Activated gamma-delta T cell treated with anti-CD3 and anti-CD28 coated beads, Interleukin-2, amount 50 U/mL, for 16 hours (primary cell): ENCODE data around the gene PGBD1.
"Not testable (repeated sequence)": the region's sequence is repeated elsewhere in the genome, so short reads cannot be mapped to it uniquely, and the experiment has no call there.

Source experiments
- DNase-seq: peaks from one replicate; pipeline ENCODE4 v3.0.0-alpha.2; 2020; ENCODE audit warnings: low read depth

Gene PGBD1

DNA sequence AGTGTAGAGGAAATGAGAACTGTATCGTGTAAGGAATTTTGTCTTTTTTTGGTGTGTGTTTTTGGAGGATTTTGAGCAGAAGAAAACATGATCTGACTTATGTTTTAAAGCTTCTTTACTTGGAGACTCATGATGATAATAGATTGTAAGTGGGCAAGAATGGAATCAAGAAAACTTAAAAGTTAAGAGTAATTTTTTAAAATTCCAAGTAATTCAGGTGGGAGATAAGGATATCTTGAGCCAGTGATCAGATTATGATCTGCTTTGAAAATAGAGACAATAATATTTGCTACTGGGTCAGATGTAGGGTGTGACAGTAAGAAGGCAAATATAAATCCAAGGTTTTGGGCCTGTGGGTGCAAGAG, 13.7 kb upstream of the PGBD1 start:
- DNase-seq = no peak

DNA sequence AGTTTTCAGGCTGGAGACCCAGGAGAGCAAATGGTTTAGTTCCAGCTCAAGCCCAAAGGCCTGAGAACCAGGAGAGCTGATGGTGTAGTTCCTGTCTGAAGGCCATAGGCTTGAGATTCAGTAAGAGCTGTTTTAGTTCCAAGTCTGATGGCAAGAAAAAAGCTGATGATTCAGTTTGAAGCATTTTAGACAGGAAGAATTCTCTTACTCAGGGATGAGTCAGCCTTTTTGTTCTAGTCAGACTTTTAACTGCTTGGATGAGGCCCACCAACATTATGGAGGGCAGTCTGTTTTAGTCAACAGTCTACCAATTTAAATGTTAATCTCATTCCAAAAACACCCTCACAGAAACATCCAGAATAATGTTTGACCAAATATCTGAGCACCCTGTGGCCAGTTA, 11.9 kb upstream of the PGBD1 start:
- no peak for DNase-seq

DNA sequence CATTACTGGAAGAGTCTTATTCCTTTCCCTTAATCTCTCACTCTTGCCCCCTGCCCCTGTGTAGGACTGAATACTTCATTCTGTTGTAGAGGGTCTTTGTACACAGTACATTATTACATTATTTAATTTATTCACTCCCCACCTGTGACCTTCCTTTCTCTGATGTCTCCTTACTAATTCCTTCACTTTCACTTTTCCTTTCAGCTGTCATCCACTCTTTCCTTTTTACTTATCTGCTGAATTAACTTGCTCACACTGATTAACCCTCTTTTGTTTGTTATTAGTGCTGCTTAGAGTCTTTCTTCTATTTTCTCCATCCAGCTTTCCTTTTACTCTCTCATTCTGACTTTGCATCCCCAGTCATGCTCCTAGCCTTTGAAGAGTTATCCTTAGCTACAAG, 6.5 kb upstream of the PGBD1 start:
- DNase-seq = no peak

DNA sequence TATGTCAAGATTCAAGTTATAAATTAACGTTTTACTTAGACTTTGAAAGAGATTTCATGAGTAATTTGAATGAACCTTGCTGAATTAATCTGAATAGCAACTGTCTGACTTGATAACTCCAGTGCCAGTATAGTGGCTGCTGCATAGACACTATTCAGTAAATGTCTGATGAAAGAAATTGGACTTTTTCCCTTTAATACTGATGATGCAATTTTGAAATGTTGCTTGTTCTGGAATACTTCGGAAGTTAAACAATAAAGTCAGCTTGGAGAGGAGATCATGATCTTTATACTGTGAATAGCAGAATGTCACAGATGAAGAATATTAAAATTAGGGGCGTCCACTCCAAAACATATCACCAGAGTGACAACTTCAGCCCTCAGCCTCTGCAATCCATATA, 3.6 kb upstream of the PGBD1 start:
- DNase-seq = no peak

DNA sequence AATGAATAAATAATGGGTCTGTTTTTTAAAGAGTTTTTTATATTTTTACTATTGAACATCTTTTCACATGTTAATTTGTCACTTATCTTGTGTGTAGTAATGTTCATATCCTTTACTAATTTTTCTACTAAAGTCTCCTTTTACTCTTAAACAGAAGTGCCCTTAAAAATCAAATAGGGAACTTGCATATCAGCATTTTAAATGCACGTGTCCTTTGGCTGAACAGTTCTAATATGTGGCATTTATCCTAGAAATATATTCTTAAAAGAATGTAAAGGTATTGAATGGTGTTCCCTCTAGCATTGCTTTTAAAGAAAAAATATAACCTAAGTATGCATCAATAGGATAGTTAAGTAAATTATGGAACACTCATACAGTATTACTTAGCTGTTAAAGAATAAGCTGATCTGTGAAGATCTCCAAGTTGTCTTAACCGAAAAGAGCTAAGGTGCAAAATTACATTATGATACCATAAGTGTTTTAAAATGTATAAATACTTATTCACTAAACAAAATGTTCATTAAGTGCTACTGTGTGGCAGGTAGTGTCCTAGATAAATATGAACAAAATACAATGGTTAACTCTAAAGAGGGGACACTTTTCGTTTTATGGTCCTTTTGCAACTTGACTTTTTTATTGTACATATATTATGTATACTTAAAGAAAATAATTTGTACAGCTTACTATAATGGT, 631 bp upstream of the PGBD1 start:
- no peak for DNase-seq

DNA sequence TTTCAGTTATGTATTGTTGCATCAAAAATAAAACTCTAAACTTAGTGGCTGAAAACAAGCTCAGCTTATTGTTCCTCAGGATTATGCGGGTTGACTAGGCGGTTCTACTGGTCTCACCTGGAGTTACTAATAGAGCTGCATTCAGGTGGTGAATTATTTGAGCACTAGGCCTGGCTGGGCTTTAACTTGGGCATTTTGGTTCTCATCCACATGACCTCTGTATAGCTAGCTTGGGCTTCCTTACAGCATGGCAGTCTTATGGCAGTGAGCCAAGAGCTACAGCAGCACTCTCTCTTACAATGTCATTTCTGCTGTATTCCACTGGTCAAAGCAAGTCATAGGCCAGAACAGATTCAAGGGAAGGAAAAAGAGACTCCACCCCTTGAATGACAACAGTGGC, 1.6 kb downstream of the PGBD1 start:
- DNase-seq = no peak

DNA sequence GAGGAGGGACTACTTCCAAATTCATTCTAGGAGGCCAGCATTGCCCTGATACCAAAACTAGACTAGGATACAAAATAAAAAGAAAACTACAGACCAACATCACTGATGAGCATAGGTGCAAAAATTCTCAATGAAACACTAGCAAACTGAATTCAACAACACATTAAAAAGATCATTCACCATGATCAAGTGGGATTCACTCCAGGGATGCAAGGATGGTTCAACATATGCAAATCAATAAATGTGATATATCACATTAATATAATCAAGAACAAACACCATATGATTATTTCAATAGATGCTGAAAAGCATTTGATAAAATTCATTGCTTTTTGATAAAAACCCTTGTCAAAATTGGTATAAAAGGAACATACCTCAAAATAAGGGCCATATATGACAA, 10.2 kb downstream of the PGBD1 start:
- no peak for DNase-seq

DNA sequence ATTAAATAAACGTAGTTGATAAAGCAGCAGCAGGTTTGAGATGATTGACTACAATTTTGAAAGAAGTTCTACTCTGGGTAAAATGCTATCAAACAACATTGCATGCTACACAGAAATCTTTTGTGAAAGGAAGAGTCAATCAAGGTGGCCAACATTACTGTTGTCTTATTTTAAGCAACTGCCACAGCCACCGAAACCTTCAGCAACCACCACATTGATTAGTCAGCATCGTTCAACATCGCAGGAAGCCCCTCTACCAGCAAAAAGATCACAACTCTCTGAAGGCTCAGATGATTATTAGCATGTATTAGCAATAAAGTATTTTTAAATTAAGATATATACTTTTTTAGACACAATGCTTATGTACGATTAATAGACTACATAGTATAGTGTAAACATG, 14.0 kb downstream of the PGBD1 start:
- DNase-seq = no peak

DNA sequence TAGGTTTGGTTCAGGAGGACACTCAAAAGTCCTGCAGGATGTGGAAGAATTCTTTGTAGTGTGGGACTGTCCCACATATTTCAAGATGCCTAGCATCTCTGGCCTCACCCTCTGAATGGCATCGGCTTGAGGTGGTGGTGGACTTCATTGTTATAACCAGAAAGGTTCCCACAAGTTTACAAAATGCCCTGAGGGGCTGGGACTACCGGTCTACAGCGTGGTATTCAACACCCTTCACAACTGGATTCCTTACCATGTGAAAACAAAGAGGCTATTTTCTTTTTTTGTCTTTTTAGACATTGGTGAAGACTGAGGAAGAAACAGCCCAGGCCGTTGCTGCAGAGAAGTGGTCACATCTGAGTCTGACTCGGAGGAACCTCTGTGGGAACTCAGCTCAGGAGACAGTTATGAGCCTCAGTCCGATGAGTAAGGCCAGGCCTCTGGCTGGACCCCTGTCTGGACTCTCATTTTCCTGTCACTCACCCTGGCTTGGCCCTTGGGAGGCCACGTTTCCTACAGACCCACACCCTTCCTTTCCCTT, 15.2 kb downstream of the PGBD1 start:
- no peak for DNase-seq

DNA sequence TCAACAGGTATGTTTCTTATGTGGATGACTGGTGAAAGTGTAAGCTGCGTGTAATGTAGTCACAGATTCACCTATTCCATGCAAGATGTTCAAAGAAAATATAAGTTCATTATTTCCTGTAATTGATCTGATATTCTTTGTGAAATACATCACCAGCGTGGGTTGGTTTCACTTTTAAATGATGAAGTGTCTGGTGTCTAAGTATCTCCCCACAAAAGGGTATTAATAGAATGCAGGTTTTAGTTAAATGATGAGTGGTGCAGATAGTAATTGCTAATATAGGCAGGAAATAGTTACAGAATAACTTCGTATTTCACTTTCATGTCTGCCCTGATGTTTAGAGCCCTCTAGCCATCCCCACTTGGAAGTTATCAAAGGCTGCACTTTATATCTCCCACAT, 22.2 kb downstream of the PGBD1 start:
- DNase-seq = no peak

DNA sequence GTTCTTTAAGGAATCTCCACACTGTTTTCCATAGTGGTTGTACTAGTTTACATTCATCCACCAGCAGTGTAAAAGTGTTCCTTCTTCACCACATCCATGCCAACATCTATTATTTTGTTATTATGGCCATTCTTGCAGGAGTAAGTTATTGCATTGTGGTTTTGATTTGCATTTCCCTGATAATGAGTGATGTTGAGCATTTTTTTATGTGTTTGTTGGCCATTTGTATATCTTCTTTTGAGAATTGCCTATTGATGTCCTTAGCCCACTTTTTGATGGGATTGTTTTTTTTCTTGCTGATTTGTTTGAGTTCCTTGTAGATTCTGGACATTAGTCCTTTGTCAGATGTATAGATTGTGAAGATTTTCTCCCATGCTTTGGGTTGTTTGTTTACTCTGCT, 25.0 kb downstream of the PGBD1 start:
- DNase-seq = not testable (repeated sequence)

DNA sequence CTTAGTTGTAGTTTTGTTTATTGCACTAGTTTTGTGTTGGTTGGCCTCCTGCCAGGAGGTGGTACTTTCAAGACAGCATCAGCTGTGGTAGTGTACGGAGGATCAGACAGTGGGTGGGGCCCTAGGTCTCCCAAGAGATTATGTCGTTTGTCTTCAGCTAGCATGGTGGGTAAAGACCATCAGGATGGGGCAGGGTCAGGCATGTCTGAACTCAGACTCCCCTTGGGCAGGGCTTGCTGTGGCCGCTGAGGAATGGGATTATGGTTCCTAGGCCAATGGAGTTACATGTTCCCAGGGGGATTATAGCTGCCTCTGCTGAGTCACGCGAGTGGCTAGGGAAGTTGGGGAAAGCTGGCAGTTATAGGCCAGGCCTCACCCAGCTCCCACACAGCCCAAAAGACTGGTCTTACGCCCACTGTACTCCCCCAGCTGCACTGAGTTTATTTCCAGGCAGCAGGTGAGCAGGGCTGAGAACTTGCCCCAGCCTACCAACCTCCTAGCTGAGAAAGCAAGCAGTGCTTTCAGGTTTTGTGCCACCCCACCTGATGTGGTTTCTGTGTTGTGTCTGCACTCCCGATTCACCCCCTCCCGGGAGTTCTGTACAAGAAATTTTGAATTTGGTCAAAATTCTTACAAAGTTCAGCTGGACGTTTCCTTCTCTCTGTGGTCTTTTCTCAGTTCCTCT, 29.9 kb downstream of the PGBD1 start:
- DNase-seq = no peak

DNA sequence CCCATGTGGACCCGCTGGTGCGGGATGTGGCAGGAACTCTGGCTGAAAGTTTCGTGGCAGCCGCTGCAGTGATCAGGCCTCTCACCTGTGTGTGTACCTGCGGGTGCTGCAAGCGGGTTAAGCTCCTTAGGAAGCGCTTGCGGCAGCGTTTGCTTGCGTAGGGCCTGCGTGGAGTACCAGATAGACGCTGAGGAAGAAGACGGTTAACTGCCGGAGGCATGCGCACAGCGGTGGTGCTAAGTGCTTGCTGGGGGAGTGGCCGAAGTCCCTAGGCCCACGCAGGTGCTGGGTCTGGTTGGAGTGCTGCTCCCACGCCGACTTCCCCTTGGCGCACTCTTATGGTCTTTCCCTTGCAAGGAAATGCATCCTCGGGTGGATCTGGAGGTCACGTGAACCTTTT, 31.6 kb downstream of the PGBD1 start:
- no peak for DNase-seq

DNA sequence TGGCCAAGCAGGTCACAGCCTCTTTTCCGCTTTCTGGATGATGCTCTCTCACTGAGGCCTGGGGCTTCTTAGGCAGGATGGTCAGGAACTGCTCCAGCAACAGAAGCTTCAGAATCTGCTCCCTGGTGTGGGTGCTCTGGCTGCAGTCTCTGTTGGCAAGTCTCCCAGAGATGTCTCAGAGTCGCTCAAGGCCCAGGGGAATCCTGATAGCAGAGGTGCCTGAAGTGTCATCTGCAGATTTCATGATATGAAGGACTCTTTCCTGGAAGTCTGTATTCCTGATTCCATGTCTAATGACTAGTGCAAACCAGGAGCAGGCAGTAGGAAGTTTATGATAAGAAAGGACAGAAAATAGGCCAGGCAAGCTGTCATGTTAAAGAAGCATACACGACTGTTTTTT, 34.3 kb downstream of the PGBD1 start:
- DNase-seq = no peak

DNA sequence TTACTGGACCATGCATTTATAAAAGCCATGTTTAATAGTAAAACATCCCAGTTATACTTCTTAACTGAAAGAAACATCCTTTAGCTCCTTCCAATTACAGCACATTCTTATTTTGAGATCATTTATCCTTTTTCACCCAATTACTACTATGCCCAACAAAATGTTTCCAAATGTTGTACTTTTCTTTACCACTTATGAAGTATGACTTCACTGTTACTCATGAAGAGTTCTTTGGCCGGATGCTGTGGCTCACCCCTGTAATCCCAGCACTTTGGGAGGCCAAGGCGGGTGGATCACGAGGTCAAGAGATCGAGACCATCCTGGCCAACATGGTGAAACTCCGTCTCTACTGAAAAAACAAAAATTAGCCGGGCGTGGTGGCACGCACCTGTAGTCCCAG, 36.5 kb downstream of the PGBD1 start:
- DNase-seq = not testable (repeated sequence)

DNA sequence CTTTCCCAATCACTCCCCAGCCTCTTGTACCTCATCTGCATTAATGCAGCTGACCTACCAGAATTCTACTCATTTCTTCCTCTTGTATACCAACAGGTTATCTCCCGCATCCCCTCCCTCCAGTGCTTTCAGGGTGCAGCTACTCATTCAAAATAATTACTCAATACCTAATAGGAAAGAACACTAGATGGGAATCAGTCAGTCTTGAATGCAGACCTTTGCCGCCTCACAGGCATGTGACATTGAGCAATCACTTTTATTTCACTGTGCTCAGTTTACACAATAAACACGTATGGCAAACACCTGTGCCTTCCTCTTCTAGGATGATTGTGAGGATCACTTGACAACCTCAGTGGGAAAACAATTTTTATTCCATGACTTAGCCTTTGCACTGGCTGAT, 41.3 kb downstream of the PGBD1 start:
- DNase-seq = no peak

DNA sequence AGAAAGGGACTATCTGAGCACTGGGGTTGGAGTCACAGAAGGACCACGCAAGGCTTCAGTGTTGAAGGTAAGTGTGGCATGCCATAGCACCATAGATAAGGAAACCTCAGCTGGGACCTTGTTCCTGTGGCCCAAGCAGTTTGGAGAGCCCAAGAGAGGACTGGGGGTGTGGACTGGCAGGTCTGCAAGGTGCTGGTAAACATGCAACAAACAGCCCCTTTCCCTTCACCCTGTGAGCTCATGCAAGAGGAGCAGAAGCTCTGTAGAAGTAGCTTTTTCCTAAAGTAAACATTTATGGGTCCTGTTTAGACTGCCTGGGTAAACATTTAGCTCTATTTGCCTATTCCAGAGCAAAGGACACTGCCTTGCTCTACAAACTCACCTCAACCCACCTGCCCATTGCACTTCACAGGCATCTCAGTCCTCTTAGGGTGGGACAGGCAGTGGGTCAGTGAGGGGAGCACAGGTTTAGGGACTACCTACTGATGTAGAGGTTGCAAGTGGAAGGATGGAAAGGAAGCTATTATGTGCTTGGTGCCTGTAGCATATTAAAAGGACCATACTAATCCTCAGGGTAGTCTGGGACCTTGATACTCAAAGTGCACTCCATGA, 42.5 kb downstream of the PGBD1 start:
- DNase-seq = no peak

DNA sequence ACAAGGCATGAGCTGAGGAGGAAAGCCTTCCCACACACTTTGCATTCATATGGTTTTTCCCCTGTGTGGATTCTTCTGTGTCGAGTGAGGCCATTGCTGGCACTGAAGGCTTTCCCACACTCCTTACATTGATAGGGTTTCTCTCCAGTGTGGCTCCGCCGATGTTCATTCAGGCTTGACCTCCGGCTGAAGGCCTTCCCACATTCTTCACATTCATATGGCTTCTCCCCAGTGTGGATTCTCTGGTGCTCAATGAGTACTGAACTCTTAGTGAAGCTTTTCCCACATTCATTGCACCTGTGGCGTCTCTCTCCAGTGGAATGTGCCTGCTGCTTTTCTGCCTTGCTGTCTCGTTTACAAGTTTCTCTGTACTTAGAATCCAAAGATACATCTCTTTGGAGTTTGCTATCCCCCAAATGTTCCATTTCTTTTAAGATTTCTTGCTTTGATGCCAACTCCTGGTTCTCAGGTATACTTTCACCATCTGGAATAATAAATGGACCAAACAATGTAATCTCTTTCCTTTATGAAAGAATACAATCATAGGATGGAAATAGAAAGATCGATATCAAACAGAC, 45.1 kb downstream of the PGBD1 start:
- no peak for DNase-seq

DNA sequence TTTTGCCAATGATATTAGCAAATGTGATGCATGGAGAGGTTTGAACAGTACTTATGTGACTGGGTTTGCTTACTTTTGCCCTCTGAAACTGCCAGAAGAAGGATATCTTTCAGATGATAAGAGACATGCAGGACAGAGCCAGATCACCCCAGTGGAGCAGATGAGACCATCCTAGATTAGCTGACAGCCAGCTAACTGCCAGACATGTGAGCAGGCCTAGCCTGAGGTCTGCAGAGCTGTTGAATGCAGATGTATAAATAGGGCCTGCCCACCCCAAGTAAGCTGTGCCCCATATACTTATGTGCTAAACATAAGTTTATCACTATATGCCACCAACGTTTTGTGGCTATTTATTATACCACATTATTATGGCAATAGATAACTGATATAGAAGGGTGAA, 48.7 kb downstream of the PGBD1 start:
- DNase-seq = no peak

DNA sequence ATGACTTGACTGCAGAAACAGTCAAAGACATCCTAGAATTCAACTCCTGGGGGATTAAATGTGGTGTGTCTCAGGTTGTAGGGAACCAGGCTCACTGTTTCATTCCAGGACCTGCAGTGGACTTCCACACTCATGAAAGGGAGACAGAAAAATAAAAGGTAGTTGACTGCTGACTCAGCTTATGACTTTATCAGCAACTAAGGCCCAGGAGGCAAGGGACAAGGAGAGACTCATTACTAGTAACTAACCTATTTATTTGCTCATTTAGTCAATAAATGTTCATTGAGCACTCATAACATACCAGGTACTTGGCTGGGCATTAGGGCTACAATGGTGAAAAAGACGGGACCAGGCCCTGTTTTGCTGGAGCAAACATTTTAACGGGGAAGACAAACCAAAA, 51.7 kb downstream of the PGBD1 start:
- no peak for DNase-seq

DNA sequence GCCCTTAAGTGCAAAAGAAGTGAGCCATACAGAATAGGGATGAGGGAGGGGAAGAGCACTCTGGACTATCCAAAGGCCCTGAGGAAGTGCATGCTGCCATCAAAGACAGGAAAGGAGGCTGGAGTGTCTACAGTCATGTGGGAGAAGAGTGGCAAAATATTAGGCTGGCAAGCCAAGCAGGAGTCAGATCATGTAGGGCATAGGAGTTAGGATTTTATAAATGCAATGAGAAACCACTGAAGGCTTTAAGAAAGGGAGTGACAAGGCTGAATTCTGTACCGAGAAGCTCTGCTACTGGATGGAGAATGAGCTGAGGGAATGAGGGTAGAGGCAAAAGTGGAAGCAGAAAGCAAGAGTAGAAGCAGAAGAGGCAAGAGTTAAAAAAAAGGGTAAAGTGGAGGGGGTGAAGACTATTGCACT, 52.2 kb downstream of the PGBD1 start:
- DNase-seq = no peak

DNA sequence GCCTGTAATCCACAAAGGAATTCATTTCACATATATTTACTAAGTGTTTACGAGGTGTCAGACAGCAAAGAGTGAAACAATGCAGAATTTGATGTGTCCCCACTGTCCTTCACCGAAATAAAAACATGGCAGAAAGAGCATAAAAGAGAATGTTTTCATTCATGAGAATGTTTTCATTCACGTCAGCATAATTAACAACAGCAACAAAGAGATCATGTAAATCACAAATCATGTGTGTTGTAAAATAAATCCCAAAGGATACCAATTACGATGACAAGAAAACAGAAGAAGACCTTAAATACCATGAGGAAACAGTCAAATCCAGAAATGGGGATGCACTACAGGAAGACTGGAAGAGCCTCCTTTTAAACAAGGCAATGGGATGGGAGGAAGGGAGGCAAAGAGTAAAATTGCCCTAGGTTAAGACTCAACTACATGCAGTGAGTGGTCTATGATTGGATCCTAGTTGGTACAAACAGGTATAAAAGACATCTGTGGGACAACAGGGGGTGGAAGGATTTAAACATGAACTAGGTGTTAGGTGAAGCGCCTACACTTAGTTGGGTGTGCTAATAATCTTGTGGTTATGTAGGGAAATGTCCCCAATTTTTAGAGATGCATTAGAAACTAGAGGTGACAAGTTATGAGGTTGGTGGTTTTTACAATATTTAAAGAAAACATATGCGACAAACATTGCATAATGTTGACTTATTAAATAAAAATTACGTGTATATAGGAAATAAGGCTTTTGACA, 53.1 kb downstream of the PGBD1 start:
- DNase-seq = no peak
